Lung (tissue), 12 donors: ENCODE measurements around the gene ANAPC5. TPM values are rescaled to one million over a fixed set of nuclear protein-coding genes. Genes with fewer than 3 reads are reported as not detected.
"Not testable (repeated sequence)": the region's sequence is repeated elsewhere in the genome, so short reads cannot be mapped to it uniquely, and the experiment has no call there.

Experiments used
- ATAC-seq: fragments of 200-7000 bp; cut with Tn5 transposase; one replicate; pipeline ENCODE4 v1.9.1; 2020; ENCODE audit warnings: moderate number of reproducible peaks; ENCODE audit not compliant: insufficient read depth, low FRiP score
- DNase-seq, 3 donors: peaks; one replicate each; pipeline ENCODE4 v3.0.0-alpha.2; 2013 to 2017
- H3K27ac ChIP-seq, 2 donors: one replicate each; pipeline ENCODE4 v1.5.1; 2013; ENCODE audit warnings: mild to moderate bottlenecking in 2 of 2, moderate library complexity in 2 of 2, control low read depth in 1 of 2, inconsistent platforms in 1 of 2, low read depth in 1 of 2, low read length in 1 of 2
- H3K27me3 ChIP-seq, 3 donors: one replicate each; pipeline ENCODE4 v1.5.1; 2013; ENCODE audit warnings: low read length in 2 of 3; ENCODE audit not compliant: control insufficient read depth in 3 of 3, insufficient read depth in 3 of 3
- H3K36me3 ChIP-seq, 4 donors: one replicate each; pipeline ENCODE4 v1.5.1; 2013; ENCODE audit warnings: low read length in 4 of 4, mild to moderate bottlenecking in 1 of 4, moderate library complexity in 1 of 4; ENCODE audit not compliant: control insufficient read depth in 4 of 4, insufficient read depth in 4 of 4
- H3K4me1 ChIP-seq, 5 donors: one replicate each; pipeline ENCODE4 v1.5.1; 2013; ENCODE audit warnings: low read length in 5 of 5, mild to moderate bottlenecking in 2 of 5, moderate library complexity in 1 of 5; ENCODE audit not compliant: control insufficient read depth in 5 of 5, insufficient read depth in 5 of 5
- H3K4me3 ChIP-seq: one replicate; pipeline ENCODE4 v1.5.1; 2013; ENCODE audit warnings: mild to moderate bottlenecking, control low read depth, moderate library complexity
- H3K9ac ChIP-seq, 2 donors: one replicate each; pipeline ENCODE4 v1.5.1; 2013; ENCODE audit warnings: low read length in 2 of 2, control low read depth in 1 of 2; ENCODE audit not compliant: insufficient read depth in 1 of 2
- H3K9me3 ChIP-seq, 4 donors: one replicate each; pipeline ENCODE4 v1.5.1; 2013; ENCODE audit warnings: low read length in 3 of 4, mild to moderate bottlenecking in 1 of 4, moderate library complexity in 1 of 4; ENCODE audit not compliant: control insufficient read depth in 4 of 4, insufficient read depth in 3 of 4
- WGBS, 2 donors: extraction: QIAGEN DNeasy Blood & Tissue Kit; methylation state at CpG; one replicate each; pipeline ENCODE4 v1.1.7; 2013; 5-methylcytosine and 5-hydroxymethylcytosine counted together
- polyA plus RNA-seq, 2 donors: library from polyadenylated mRNA; stranded (reverse); fragments of 200-250 nt; gene quantifications; one replicate each; pipeline ENCODE4 v1.2.1, GENCODE V29; 2013
- total RNA-seq, 2 donors: library from RNA; depleted of rRNA in 1 of 2; stranded (reverse); fragments of >200 nt in 1 of 2; gene quantifications; one replicate each; pipeline ENCODE4 v1.2.1, GENCODE V29; 2014 to 2021
- TF ChIP-seq, protein P1 (sequence below): IDR thresholded peaks from 2 replicates; pipeline ENCODE4 v1.5.1; 2012; ENCODE audit warnings: mild to moderate bottlenecking; ENCODE audit errors: control extremely low read depth, extremely low read depth
- donor health status: control.
- donor health status: control.
- donor health status: Bipolar disorder and iron deficiency.
- donor health status: healthy.
- donor health status: DM: yes; HTN: yes; CAD: no.

ANAPC5 gene
- total and polyA plus RNA-seq, 4 donors, result 80.9 to 164 (median 89.3) TPM

DNA sequence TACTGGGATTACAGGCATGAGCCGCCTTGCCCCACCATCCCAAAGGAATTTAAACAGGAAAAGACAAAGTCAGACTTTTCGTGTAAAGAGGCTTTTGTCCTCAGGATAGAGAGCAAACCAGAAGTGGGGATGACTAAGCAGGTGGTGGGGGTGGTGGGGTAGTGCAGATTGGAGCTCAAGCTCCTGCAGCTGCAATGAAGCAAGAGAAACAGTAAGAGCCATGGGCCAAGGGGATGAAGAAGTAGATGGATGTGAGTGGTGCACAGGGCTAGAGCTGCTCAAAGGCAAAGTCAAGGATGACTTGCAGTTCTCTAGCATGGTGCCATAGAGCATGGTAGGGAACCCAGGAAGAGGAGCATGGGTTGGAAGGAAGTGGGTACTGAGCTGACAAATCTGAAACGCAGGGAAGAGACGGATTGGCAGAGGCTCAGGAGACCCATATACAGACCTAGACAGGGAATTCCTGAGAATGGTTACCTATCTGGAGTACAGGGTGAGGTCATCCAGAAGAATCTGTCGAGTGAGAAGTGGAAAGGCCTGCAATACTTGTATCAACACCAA, 36.3 kb upstream of the ANAPC5 start:
- no peaks in the 10 kb centered on the region for H3K36me3 ChIP-seq
- no peak overlapping the region for H3K9ac ChIP-seq
- peaks cover 0 to 3% (median 0%) of the 10 kb centered on the region in 5 donors for H3K4me1 ChIP-seq
- H3K9me3 ChIP-seq, result no peaks in the 10 kb centered on the region
- ATAC-seq, result no peak
- no peak overlapping the region for H3K4me3 ChIP-seq
- TF ChIP-seq, protein P1, sequence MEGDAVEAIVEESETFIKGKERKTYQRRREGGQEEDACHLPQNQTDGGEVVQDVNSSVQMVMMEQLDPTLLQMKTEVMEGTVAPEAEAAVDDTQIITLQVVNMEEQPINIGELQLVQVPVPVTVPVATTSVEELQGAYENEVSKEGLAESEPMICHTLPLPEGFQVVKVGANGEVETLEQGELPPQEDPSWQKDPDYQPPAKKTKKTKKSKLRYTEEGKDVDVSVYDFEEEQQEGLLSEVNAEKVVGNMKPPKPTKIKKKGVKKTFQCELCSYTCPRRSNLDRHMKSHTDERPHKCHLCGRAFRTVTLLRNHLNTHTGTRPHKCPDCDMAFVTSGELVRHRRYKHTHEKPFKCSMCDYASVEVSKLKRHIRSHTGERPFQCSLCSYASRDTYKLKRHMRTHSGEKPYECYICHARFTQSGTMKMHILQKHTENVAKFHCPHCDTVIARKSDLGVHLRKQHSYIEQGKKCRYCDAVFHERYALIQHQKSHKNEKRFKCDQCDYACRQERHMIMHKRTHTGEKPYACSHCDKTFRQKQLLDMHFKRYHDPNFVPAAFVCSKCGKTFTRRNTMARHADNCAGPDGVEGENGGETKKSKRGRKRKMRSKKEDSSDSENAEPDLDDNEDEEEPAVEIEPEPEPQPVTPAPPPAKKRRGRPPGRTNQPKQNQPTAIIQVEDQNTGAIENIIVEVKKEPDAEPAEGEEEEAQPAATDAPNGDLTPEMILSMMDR, result no peak
- no peaks in the 10 kb centered on the region for H3K27me3 ChIP-seq
- no peak overlapping the region for H3K27ac ChIP-seq
- WGBS, 2 donors, result 37 to 57% methylated on average over 5 of the region's 5 CpGs
- DNase-seq, result no peak

DNA sequence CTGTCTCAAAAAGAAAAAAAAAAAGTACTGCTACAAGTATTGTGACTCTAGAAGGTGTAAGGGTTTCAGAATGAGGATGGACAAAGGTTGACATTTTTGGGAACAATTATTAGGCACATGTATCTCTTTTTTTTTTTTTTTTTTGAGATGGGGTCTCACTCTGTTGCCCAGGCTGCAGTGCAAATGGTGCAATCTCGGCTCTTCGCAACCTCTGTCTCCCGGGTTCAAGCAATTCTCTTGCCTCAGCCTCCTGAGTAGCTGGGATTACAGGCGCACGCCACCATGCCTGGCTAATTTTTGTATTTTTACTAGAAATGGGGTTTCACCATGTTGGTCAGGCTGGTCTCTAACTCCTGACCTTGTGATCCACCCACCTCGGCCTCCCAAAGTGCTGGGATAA, 32.7 kb upstream of the ANAPC5 start:
- WGBS, 2 donors, result 73 to 76% methylated on average over 6 of the region's 6 CpGs
- not testable (repeated sequence) for H3K27ac ChIP-seq, H3K36me3 ChIP-seq, H3K4me3 ChIP-seq, H3K4me1 ChIP-seq, H3K9me3 ChIP-seq, ATAC-seq, DNase-seq, H3K9ac ChIP-seq, H3K27me3 ChIP-seq

DNA sequence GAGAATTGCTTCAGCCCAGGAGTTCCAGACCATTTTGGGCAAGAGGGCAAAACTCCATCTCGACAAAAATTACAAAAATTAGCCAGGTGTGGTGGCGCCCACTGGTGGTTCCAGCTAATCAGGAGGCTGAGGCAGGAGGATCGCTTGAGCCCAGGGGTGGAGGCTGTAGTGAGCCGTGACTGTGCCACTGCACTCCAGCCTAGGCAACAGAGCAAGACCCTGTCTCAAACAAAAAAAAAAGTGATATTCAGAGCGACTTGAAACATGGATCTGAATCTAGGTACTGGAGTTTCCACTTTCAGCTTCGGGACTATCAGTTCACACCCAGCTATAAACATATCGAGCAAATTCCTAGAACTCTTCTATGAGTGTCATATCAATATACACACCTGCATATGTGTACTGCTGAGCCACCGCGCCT, 31.4 kb upstream of the ANAPC5 start:
- no peak for DNase-seq
- Histone ChIP-seq H3K4me3 (no peak overlapping the region), H3K9me3 (no peaks in the 10 kb centered on the region), H3K9ac (no peak overlapping the region), H3K27me3 (no peaks in the 10 kb centered on the region), H3K27ac (no peak overlapping the region), H3K4me1 (no peaks in the 10 kb centered on the region), H3K36me3 (no peaks in the 10 kb centered on the region)
- TF ChIP-seq, protein P1, result no peak
- no peak for ATAC-seq
- 90 to 97% methylated on average over 9 of the region's 9 CpGs for WGBS, 2 donors

DNA sequence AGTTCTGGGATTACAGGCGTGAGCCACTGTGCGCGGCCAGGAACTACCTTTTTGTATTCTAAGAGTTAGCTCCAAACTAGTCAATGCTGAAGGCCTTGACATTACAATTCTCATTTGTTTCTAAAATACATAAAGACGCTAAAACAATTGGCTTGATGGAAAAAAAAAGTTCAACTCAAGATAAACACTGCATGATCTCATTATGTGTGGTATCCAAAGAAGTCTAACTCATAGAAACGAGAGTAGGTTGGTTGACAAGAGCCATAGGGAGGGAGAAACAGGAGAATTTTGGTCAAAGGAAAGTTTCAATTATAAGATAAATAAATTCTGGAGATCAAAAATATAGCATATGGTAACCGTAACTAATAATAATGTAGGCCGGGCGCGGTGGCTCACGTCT, 27.7 kb upstream of the ANAPC5 start:
- WGBS, 2 donors, result 88 to 95% methylated on average over 10 of the region's 10 CpGs
- Histone ChIP-seq H3K4me1 (no peaks in the 10 kb centered on the region), H3K4me3 (no peak overlapping the region), H3K27ac (no peak overlapping the region), H3K27me3 (no peaks in the 10 kb centered on the region), H3K9me3 (no peaks in the 10 kb centered on the region), H3K36me3 (no peaks in the 10 kb centered on the region), H3K9ac (no peak overlapping the region)
- ATAC-seq, result no peak
- TF ChIP-seq, protein P1, result no peak
- no peak for DNase-seq
